ENCODE measurements around the gene OR10A5. TPM values are rescaled to one million over a fixed set of nuclear protein-coding genes. Genes with fewer than 3 reads are reported as not detected.
"Not testable (repeated sequence)": the region's sequence is repeated elsewhere in the genome, so short reads cannot be mapped to it uniquely, and the experiment has no call there.

Gene OR10A5, protein sequence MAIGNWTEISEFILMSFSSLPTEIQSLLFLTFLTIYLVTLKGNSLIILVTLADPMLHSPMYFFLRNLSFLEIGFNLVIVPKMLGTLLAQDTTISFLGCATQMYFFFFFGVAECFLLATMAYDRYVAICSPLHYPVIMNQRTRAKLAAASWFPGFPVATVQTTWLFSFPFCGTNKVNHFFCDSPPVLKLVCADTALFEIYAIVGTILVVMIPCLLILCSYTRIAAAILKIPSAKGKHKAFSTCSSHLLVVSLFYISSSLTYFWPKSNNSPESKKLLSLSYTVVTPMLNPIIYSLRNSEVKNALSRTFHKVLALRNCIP
- total RNA-seq: not detected

DNA sequence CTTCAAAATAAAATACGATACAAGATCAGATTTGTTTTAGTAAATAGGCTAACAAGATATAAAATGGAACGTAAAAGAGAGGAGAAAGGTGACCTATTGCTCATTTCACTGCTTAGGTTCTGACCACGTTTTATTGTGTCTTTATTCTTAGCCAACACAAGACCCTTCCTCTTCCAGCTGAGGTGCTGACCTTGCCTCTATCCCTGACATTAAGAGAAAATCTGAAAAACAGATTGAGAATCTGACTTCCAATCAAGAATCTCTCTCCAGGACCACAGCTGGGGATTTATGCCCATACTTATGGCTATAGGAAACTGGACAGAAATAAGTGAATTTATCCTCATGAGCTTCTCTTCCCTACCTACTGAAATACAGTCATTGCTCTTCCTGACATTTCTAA is at the start of gene OR10A5:
TSS of gene OR10A5 (plus strand) at position 301 of the 400 bp plus-strand sequence. CDS start at position 301, 0 bp downstream.
- DNase-seq (ENCODE audit: low spot score): no peak
- intact Hi-C loops (cut with DNase I): no loop called here
- no peak for ATAC-seq

DNA sequence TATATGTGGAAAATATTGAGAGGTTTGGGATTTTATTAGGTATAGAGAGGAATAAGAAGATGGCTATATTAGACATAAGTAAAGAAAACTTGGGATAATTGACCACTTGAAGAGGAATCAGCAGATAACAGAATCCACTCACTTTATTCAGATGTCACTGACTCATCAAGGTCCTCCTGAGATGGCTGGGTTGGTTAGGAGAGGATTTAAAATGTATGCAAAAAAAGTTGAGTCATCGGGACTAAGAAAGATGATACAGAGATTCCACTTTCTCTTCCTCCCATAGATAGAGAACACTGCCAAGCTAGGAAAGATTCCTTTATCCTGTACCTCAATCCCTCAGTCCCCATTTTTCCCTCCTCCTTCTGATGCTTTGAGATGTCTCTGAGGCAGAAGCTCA is 46.1 kb upstream of the OR10A5 start, which contains the start of gene OR6A2:
TSS of gene OR6A2 (minus strand) at position 288 of the 400 bp plus-strand sequence. CDS start 3,981 bp downstream, outside the sequence.
- DNase-seq (ENCODE audit: low spot score) (no peak), ATAC-seq (no peak)
- intact Hi-C loops (cut with DNase I): no loop called here

DNA sequence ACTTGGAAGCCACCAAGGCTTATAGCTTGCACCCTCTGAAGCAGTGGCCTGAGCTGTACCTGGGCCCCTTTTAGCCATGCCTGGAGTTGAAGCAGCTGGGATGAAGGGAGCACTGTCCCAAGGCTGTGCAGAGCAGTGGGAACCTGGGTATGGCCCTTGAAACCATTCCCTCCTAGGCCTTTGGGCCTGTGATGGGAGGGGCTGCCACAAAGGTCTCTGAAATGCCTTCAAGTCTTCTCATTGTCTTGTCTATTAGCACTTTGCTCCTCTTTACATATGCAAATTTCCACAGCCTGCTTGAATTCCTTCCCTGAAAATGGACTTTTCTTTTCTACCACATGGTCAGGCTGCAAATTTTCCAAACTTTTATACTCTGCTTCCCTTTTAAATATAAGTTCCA is 44.4 kb upstream of the OR10A5 start:
- ATAC-seq; intact Hi-C loops (cut with DNase I); DNase-seq (ENCODE audit: low spot score): not testable (repeated sequence)

DNA sequence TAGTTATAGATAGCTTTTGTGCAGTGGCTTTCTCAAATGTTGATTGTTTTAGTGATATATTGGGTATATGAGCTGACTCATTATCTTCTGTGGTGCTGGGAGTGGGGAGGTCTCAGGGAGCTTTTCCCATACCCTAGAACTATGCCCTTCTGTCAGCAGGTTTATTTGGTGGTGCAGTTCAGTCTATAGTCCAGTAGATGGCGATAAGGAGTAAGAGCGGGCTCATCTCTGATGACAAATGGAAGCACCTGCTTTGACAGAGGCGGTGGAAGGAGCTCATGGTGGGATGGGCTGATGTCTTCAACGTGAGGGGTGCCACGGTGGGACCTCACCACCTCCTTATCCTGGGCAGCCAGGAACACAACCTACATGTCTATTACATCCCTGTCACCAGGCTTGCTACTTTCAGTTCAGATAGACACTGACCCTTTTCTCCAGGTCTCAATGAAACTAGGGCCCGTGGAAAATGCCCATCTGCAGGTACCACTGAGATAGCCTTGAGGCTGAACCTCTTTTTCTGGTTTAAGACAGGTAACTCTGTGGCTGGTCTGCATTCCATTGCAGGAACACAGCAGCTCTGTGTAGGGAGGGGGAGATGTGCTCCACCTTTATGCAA is 33.0 kb upstream of the OR10A5 start:
- intact Hi-C loops (cut with DNase I): no loop called here
- ATAC-seq (peak; percentile 28), DNase-seq (ENCODE audit: low spot score) (no peak)

DNA sequence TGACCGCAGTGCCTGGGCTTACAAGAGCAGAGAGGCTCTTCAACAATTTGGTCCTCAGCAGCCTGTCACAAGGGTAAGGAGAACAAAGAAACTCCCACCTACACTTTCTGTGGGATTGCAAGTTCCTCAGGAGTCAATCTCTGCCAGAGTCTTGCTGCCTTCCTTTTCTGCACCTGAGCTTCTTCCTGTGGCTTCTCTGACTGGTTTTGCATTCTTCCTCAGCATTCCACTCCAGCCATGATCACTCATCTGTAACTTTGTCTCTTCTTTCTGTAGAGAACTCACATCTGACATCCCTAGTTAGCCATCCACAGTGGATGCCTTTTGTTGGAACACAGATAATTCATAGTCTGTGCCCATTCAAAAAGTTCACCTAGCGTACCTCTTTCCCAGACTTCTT is 31.8 kb upstream of the OR10A5 start:
- ATAC-seq: no peak
- intact Hi-C loops (cut with DNase I): no loop called here
- DNase-seq (ENCODE audit: low spot score): no peak

DNA sequence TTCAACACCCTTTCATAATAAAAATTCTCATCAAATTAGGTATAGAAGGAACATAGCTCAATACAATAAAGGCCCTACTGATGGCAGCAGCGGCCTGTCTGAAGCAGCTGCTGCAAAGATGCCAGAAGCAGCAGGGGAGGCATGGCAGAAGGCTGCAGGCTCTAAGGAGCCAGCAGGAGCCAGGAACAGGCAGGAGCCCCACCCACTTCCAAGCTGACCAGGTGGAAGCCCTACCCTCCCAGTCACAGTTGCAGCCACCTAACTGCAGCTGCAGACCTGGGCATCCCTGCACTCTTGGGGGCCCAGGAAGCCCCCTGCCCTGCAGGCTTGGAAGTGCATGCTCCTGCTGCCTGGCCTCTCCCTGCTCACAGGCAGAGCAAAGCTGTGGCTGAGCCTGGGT is 27.8 kb upstream of the OR10A5 start:
- intact Hi-C loops (cut with DNase I): no loop called here
- DNase-seq (ENCODE audit: low spot score) (no peak), ATAC-seq (no peak)

DNA sequence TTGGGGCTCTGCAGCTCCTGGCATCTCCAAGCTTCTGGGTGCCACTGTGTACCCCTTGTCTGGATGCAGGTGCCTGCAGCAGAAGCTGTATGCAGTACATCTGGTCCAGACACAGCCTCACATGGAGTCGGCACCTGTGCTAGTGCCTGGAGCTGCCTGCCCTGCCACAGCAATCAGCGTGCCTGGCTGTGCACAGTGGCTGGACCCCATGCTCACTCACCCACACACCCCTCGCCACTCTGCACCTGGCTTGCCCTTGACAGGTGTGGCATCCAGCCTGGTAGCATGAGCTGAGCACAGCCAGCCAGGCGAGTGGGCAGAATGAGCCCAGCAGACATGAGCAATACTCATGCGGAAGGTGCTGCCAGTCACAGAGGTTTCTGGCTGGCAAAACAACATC is 26.5 kb upstream of the OR10A5 start:
- ATAC-seq: no peak
- DNase-seq (ENCODE audit: low spot score): no peak
- intact Hi-C loops (cut with DNase I): no loop called here

DNA sequence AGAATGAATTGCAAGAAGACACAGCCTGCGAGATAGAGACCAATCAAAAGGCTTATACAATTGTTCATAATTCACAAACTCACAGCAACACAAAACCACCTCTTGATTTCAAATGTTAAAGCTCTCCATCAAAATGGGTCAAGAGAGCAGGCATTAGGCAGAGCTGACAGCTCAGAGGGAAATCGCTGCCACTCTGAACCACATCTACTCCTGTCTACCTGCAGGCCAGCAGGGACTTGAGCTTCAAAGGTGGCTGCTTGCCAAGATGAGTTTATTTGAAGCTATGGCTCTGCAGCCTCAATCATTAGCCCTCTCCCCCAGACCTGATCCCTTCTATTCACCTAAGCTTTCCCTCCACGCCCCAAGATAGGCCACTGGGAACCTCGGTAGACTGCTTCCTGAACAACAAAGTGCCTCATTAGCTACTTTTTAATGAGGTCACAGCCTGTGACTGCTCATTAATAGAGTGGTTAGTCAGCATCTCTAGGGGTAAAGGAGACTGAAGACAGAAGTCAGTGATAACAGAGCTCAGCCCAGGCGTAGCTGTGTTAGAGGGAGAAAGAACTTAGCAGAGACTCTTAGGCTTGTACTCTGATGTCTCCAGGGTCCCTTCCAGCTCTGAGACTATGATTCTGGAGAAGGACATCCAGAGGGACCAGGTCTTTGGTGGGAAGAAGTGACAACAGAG is 21.2 kb upstream of the OR10A5 start:
- no peak for DNase-seq (ENCODE audit: low spot score)

DNA sequence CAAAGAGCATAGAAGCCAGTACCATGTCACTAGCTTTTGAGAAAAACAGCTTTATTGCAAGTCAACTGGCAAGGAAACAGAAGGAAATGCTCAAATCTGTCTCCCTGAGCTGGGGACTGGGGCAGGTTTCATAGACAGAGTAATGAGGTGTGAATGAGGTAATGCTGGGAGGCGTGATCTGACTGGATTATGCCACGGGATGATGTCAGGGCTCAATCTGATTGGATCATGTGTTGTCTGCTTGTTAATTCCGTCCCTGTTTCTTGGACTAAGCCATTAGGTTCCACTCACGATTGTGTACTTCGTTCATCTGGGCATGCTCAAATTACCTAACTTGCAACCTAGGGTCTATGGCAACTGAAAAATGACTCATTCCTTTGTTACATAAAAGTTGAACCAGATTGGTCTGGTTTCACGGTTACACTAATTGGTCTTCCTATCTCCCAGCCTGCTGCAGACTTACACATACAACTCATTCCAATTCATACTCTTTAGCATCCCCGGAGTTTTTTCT is 20.2 kb upstream of the OR10A5 start:
- no peak for ATAC-seq
- no peak for DNase-seq (ENCODE audit: low spot score)
- intact Hi-C loops (cut with DNase I): no loop called here

More for the DNA sequence above, 21.2 kb upstream of the OR10A5 start:
- intact Hi-C loops (cut with DNase I): no loop called here
- ATAC-seq: no peak

DNA sequence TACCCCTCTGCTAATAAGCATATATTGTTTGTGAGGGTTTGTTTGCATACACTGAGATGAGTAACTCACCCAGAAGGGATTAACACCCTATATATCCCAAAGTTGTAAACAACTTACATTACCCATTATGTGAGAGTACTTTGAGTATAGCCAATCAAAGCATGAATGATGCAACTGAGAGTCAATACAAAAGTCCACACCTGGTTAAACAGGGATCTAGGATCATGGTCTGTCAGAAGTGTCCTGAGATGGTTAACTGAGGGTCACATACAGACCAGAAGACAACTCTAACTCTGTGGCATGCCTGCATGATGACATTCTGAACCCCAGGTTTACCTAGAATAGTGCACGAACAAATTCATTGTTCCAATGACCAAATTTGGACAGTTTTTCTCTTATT is 17.4 kb upstream of the OR10A5 start:
- ATAC-seq: no peak
- DNase-seq (ENCODE audit: low spot score): no peak
- intact Hi-C loops (cut with DNase I): no loop called here

DNA sequence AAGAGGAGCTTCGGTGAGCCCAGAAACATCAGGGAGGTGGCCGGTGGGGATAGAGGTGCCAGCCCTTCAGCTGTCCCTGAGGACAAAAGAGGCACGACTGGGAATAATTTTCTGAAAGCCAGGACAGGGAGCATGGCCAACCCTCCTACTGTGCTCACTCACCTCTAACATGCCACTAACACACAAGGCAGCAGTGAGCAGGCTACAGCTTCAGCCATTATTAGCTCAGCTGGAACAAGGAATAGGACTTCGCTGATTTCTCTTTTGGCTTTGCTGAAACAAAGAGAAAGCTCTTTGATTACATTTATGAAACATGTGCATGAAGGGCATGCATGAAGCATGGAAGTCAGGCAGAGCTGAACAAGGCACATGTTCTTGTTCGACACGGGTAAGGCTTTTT is 12.1 kb upstream of the OR10A5 start:
- no peak for ATAC-seq
- intact Hi-C loops (cut with DNase I): no loop called here
- DNase-seq (ENCODE audit: low spot score): no peak

DNA sequence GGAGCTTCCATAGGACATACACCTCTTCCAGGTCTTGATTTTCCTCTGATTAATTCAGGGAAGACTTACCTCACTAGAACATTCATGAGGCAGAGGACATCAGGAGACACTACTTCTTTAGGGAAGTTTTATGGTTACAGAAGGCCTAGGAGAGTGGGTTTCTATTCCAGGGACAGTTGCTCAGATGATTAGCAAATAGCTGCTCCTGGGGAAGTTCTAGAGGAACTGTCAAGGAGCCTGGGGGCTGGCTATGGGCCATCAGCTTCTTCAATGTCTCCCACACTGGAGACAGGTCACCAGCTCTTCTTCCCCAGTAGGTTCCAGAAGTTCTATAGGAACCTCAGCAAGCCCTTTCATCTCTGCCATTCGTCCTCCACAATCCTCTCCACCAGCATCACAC is 11.5 kb upstream of the OR10A5 start:
- DNase-seq (ENCODE audit: low spot score): no peak
- intact Hi-C loops (cut with DNase I): no loop called here
- ATAC-seq: no peak

DNA sequence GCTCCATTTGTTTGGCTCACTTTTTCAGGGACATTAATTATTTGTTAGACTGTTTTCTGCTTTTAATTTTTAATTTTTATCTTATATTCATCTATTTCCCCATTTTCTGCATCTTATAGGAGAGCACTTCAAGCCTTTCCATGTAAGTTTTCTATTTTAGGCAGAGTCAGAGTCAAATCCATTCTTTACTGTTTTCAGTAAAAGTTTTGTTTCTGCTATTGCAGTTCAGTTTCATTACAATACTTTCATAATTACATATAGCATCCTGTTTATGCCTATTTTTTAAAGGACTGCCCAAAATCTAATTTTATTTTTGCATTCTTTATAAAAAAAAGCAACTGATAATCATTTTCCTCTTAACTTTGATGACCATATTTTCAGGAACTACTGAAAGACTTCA is 3.8 kb upstream of the OR10A5 start:
- DNase-seq (ENCODE audit: low spot score): no peak
- intact Hi-C loops (cut with DNase I): no loop called here
- no peak for ATAC-seq

DNA sequence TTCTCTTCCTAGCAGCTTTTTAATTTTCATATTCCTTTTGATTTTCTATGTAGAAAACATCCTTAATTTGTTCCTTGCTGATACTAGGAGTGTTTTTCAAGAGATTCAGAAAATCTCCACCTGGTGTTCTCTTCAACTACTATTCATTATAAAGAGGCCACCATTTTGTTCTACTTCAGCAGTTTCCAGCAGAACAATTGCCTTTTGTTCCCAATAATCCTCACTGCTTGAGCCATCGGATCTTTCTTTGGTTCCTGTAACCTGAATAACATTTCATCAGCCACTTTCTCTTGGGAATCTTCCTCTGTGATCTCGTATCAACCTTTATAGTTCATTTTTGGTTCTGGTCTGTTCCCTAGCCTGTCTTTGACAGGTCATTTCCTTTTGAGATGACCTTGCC is 1.8 kb upstream of the OR10A5 start:
- no peak for DNase-seq (ENCODE audit: low spot score)
- ATAC-seq: no peak
- intact Hi-C loops (cut with DNase I): no loop called here

DNA sequence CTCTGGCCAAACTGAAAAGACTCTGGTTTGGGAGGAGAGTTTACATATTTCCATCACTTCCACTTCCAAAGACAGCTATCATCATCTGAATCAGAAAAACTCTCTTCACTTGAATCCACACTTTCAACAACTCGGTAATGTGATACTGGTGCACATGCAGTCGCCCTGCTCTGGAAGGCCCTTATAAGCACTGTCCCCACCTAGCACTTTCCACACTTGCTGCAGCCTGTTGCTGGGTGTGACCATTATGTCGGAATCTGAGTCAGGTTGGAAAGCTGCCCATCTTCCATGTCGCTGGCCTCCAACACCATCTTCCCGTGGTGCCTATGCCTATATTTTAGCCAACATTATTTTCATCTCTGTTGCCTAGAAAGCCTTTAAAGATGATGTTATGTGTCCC is 1.1 kb upstream of the OR10A5 start:
- DNase-seq (ENCODE audit: low spot score) (no peak), ATAC-seq (no peak)
- intact Hi-C loops (cut with DNase I): no loop called here

DNA sequence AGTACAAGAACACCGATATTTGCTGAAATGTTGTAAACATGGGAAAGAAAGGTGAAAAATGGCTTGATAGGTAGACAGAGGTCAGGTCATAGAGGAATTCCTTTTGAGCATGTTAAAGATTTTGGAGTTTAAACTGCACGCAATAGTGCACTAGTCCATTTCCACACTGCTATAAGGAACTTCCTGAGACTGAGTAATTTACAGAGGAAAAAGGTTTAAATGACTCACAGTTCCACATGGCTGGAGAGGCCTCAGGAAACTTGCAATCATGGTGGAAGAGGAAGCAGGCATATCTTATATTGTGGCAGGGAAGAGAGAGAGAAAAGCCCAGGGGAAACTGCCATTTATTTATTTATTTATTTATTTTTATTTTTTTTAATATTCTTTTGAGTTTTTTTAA is 5.0 kb downstream of the OR10A5 start:
- intact Hi-C loops (cut with DNase I): no loop called here
- DNase-seq (ENCODE audit: low spot score) (no peak), ATAC-seq (no peak)

DNA sequence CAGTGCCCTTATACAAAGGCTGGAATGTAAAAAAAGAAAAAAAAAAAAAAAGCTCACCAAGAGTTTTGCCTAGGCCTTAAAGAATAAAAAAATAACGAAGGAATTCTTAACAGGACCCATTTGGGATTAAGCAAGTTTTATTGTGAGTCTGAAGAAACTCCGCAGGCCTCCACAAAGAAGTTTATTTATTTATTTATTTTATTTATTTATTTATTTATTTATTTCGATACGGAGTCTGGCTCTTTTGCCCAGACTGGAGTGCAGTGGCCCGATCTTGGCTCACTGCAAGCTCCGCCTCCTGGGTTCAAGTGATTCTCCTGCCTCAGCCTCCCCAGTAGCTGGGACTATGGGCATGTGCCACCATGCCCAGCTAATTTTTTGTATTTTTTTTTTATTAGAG is 9.3 kb downstream of the OR10A5 start:
- DNase-seq (ENCODE audit: low spot score); ATAC-seq; intact Hi-C loops (cut with DNase I): not testable (repeated sequence)

DNA sequence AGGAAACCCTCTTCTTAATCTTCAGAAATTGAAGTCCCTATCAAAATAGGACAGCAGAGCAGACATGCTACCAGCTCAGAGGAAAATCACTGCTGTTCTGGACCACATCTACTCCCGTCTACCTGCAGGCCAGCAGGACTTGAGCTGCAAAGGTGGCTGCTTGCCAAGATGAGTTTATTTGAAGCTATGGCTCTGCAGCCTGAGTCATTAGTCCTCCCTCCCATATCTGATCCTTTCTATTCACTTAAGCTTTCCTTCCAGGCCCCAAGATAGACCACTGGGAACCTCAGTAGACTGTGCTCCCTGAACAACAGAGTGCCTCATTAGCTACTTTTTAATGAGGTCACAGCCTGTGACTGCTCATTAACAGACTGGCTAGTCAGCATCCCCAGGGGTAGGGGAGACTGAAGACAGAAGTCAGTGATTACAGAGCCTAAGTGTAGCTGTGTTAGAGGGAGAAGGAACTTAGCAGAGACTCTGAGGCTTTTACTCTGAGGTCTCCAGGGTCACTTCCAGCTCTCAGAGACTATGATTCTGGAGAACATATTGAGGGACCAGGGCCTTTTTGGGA is 10.6 kb downstream of the OR10A5 start:
- no peak for ATAC-seq
- DNase-seq (ENCODE audit: low spot score): no peak
- intact Hi-C loops (cut with DNase I): no loop called here

DNA sequence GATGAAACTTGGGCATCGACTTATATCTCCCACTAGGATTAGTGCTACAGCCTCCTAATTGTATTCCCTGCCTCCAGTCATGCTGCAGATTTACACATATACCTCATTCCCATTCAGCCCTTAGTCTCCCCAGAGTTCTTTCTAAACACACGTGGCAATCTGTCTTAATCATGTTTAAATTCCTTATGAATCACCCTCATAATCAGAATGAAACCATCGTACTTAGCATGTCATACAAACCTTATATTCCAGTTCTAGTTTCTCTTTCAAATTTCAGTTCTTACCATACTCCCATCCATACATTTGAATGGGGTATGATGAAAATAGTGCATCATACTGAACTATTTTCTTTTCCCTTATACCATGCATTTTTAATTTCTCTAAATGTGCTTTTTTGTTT is 11.4 kb downstream of the OR10A5 start:
- DNase-seq (ENCODE audit: low spot score) (no peak), ATAC-seq (no peak)
- intact Hi-C loops (cut with DNase I): no loop called here

DNA sequence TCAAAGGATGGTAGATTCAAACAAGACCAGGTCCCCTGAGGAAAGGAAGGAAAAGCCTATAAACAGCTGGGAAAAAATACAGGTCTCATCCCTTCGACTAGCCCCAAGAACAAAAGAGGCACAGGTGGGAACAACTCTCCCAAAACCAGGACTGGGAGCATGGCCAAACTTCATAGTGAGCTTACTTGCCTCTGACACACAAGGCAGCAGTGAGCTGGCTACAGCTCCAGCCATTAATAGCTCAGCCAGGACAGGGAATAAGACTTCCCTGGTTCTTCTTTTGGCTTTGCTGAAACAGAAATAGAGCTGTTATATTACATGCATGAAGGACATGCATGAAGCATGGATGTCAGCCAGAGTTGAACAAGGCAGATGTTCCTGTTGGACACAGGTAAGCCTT is 17.5 kb downstream of the OR10A5 start, which contains the start of gene OR10A2:
TSS of gene OR10A2 (plus strand) at position 97 of the 400 bp plus-strand sequence. CDS start 6,698 bp downstream, outside the sequence.
- DNase-seq (ENCODE audit: low spot score) (no peak), ATAC-seq (no peak)
- intact Hi-C loops (cut with DNase I): no loop called here

Measured in sciatic nerve (tissue), 2 donors.